GM19468 (cell line): Measurements from ENCODE around the gene DDX41.
"Not testable (repeated sequence)": the region's sequence is repeated elsewhere in the genome, so short reads cannot be mapped to it uniquely, and the experiment has no call there.

ENCODE experiments used
- ATAC-seq: cut with Tn5 transposase; IDR thresholded peaks from one replicate; pipeline ENCODE4 v1.9.1; 2021; ENCODE audit warnings: mild to moderate bottlenecking, moderate library complexity, moderate number of reproducible peaks; ENCODE audit not compliant: unreplicated experiment; ENCODE audit errors: extremely low read depth

The DDX41 gene

DNA sequence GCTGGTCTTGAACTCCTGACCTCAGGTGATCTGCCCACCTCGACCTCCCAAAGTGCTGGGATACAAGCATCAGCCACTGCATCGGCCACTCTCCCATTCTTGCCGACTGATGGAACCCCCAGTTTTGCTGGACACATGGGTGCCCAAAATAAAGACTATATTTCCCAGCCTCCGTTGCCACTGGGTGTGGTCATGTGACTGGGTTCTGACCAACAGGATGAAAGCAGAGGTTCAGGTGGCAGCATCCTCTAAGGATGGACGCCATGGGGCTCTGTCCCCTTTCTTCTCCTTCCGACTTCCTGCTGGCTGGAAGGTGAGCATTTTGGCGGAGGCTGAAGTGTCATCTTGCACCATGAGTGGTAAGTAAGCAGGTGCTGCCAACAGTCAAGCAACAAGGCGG is 29.6 kb downstream of the DDX41 start:
- no peak for ATAC-seq

DNA sequence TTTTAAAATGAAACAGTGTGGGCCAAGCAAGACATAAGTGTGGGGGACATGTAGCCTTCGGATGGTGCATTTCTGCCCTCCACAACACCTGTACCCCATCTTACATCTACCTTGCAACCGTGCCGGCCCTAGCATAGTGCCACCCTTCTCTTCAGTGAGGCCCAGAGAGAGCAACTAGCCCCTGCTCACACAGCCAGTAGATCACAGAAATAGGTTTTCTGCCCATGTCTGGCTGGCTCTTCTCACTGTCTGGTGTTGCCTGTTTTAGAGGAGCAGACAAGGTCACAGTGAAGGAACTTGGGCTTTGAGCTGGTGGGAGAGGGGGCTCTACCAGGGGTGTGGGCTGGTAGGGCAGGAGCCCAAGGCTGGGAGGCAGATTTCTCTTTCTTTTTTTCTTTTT is 30.5 kb downstream of the DDX41 start:
- ATAC-seq, result no peak

DNA sequence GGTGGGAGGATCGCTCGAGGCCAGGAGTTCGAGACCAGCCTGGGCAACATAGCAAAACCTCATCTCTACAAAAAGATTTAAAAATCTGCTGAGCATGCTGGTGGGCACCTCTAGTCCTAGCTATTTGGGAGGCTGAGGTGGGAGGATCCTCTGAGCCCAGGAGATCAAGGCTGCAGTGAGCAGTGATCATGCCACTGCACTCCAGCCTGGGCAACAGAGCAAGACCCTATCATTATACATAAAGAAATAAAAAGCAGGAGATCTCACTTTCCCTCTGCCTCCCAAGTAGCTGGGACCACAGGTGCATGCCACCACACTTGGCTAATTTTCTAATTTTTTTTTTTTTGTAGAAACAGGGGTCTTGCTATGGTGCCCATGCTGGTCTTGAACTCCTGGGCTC is 31.0 kb downstream of the DDX41 start:
- not testable (repeated sequence) for ATAC-seq

DNA sequence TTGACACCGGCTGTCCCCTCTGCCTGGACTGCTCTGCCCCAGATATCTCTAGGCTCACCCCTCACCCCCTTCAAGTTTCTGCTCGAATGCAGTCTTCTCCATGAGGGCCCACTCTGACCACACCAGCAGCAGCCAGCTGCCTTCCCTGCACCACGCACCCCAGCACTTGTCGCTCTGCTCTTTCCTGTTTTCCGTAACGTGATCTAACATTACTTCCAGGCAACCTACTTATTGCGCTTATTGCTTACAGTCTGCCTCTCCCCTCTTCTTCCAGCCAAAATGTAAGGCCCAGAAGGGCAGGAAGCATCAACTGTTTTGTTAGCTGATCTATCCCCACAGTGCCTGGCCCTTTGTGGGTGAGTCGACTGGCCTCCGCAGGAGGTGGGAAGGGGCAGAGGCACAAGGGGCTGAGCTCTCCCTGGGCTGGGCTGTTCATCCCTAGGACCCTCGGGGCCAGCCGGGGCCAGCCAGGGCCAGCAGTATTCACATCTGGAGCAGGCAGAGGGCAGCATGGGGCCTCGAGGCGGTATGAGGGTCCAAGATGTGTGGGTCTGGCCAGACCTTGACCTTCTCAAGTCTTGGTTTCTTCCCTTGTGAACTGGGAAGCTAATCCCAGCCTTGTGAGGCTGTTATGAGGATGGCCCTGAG is 31.7 kb downstream of the DDX41 start:
- no peak for ATAC-seq

- ATAC-seq, result no peak
Observed at GRCh38 chr5:177483994-177484901, 32.5 kb downstream of the DDX41 start.

DNA sequence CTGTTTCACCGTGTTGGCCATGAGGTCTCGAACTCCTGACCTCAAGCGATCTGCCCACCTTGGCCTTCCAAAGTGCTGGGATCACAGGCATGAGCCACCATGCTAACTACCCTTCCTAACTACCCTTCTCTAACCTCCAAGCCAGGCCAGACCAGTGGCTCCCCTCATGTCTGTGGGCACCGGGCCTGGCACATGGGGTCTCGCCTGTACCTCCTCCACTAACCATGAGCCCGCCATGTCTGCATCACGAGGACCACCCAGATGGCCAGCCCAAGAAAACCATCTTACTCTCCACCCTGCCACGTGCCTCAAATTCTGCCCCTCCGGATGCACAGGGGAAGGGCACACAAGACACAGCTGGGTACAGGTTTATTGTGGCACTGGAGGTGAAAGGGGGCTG is 33.7 kb downstream of the DDX41 start:
- ATAC-seq, result no peak

DNA sequence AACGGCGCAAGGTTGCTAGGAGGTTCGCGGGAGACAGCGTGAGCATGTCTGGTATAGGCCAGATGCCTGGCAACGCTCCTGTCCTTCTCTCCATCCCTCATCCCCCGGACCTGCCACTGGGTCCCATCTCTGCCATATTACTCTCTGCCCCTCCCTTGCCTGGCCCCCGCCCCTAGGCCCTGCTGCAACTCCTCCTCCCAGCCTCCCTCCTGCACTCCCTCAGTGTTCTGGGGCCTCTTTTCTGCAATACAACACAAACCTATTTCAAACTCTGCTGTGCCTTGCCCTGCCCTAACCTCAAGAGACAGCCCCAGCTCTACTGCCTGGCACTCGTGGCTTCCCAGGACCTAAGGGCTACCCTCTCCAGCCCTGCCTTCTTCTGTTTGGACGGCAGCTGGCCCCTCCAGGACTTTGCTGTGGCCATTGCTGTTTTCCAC is 34.4 kb downstream of the DDX41 start:
- ATAC-seq, result no peak

DNA sequence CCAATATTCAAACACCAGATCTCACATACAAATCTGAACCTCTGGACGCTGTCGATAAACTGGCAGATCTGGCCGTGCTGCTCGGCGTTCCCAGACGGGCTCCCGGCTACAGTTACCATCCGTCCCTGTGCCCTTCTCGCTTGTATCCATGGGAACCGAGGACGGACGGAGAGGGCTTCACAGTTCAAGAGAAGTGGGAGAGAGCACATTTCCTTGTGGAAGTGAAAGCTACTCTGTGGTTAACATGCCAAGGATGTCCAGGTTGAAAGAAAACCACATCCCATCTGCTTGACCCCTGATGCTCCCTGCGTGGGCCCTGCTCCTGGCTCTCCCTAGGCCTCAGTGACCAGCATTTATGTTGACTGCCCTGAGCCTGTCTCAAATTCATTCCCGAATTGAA is 37.0 kb downstream of the DDX41 start:
- no peak for ATAC-seq

DNA sequence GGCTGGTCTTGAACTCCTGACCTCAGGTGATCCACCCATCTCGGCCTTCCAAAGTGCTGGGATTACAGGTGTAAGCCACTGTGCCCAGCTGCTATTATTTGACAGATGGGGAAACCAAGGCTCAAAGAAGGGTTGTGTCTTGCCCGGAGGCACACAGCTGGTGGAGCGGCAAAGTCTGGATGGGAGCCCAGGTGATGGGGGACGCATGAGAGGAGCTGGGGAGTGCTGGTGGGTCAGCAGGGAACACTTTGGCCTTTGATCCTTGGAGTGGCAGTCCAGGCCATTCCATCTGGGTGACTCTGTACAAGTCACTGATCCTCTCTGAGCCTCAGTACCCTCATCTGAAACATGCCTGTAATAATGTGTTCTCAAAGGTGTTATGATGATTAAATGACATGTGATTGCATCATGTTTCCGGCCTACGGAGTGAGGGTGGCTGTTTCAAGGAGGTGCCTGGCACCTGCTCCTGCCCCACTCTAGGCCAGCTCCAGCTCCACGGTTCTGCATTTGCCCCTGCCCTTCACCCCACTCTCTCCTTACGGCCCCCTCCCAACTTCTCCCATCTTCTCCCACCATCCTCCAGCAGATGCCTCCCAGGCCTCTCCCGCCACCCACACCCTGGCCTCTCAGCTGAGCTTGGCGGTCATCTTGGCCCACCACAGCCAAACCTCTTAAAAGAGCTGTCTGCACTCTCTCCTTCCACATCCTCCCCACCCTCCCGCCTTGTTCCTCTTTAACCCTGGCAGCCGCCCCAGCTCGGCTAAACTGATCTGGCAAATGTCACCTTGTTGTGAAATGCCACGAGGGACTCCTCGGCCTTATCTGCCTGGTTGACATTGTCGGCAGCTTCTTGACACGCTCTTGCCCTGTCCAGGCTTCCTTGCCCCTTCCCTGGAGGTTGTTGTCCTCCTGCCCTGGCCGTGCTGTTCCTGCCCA is 37.8 kb downstream of the DDX41 start:
- no peak for ATAC-seq

DNA sequence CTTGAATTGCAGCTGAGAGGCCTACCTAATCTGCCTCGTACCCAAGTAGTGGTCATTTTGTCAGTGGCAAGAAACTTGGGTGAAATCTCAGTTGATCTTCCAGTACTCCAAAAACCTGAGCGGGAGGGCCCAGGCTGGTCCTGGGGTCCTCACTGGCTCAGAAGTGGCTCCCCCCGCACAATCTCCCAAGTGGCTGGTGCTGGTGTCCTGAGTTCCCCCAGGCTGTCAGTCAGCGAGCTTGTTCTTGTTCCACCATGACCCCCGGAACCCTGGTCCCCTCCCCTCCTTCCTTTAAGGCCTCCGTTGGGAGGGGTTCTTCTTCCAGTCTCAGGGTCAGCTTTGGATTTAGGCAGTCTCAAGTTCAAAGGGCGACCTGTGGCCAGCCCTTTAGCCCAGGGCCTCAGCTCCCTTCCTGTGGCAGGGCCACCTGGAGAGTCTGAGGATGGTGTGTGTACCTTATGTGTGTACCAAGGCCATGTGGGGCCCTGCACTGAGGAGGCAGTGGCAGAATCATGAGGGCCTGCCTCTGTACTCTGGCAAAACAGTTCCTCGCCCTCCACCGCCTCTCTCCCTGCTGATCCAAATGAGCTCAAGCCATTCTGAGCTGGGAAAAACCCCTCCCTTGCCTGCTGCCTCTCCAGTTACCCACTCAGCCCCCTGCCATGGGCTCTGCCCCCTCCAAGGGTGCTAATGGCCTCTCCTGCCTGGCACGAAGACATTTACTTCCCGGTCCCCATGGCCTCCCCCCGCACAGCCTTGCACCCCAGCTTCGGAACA is 38.9 kb downstream of the DDX41 start:
- no peak for ATAC-seq

DNA sequence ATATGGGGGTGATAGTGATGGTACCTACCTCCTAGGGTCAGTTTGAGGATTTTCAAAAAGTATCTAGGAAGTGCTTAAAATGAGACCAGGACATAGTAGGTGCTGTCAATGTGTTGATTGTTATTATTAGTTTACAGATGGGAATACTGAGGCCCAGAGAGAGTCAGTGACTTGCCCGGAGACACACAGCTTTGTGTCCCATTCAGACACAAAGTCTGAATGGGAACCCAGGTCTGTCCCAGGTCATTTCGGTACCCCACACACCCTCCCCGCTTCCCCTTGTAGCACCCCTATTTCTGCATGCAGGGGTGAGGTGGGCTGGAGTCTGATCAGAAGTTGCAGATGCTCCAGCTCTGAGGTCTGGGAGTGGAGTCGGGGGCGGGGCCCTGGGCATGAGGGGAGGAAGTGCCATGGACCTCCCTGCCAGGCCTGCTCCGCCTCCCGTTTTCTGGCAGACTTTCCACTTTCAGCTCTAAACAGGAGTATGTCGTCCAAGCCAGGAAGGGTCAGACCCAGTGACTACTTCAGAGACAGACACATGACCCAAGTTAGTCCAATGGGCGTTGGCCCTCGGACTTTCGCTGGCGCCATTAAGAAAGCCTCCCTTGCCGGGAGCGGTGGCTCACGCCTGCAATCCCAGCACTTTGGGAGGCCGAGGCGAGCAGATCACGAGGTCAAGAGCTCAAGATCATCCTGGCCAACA is 40.1 kb downstream of the DDX41 start:
- no peak for ATAC-seq

DNA sequence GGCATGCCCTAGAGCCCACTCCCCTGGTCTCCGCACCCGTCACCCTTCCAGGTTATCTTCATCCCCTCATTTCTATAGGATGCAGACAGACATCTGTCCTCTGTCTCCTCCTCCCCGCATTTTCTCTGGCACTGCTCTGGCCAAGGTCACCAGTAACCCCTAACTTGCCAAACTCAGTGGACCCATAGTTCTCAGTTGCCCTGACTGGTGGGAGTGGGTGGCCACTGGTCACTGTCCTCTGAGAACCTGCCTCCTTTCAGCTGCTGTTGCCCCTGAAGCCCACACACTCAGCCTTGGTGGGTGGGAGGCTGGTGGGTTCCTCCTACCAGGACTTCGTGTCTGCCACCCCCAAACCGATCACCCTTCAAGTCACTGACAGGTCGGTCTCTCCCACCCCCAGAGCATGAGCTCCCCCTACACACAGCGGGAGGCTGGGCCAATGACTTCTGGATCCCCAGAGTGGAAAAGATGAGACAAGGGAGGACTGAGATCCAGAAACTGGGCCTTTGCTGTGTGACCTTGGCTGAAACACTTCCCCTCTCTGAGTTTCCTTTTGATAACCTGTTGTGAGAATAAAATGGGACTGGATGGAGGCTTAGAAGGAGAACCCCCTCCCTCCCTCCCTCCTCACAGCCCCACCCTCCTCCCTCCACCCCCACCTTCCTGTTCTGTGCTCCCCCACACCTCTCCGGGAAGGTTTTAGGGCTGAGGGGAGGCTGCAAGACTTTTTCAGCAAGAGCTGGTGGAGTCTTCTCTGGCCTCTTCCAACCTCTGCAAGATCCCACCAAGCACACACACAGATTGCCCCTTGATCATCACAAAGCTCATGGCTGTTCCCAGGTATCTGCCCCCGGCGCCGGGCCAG is 41.0 kb downstream of the DDX41 start:
- no peak for ATAC-seq

DNA sequence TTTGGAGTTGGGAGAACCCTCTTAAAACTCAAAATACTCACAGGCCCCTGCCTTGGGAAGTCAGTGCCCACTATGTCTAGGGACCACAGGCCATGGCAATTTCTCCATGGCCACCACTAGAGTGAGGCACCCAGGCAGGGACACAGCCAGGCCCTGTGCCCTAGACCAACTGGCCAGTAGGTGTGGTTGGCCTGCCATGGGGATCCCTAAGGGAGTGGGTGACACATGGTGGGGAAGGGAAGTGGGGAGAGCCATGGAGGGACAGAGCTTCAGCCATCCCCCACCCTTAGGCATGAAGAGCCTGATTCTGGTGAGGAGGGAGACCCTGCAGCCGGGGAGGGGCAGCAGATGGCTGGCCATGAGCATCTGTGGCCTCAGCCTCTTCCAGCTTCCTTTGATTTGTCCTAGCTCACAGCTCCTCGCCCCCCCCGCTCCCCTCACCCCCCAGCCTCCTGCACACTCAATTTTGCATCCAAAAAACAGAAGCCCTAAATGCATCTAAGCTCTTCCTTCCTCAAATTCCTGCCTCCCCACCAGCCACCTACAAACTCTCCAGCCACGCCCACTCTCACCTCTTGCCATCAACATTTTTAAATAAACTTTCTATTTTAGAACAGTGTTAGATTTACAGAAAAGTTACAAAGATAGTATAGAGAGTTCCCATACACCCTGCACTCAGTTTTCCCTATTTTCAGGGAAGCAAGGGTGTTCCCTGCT is 41.8 kb downstream of the DDX41 start:
- ATAC-seq, result no peak

DNA sequence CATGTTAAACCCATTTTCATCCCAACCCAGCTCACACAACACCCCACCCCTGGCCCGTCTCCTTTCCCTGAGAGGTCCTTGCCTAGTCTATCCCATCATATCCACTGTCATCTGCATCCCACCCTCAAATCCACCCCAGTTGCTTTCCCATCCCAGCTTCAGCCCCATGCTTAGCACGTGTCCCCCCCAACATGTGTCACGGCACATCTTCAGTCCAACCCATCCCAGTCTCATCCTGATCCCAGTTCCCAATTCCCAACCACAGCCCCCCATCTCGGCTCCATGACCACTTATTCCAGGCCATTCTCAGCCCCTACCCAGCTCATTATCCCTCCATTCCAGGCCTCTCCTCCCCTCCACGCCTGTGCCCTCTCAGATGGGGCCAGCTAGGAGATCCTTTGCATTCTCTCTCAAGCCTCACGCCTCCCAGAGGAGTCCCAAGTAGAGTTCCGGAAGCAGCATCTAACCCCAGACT is 42.7 kb downstream of the DDX41 start:
- no peak for ATAC-seq

DNA sequence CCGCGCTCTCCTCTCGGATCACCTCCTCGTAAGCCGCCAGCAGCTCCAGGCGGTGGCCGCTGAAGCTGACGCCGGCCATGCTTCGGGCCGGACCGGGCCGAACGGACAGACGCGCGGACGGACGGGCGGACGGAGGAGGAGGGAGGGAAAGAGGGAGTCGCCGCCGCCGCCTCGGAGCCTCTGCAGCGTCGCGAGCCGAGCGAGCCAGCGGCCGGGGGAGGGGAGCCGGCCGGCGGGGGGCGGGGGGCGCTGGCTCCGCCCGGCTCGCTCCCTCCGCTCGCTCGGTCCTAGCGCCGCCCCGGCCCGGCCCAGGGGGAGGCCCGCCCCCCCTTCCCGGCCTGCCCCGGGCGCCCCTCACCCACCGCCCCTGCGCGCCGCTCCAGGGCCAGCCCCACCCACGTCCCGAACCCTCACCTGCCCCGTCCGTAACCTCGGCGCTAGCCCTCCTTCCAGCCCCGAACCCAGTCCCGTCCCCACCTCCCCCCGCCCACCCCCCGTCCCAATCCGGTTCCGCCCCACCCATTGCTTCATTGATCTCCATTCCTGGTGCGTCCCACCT is 43.2 kb downstream of the DDX41 start, which contains the start of gene DBN1:
DBN1 (minus strand) TSS at position 192 of the 559 bp plus-strand sequence; CDS start at position 79, 113 bp downstream.
- ATAC-seq, result no peak

- ATAC-seq, result no peak
Observed at GRCh38 chr5:177472460-177473442, 44.0 kb downstream of the DDX41 start.
